Epithelial cell of proximal tubule (primary cell): ENCODE results near the gene DISC1. TPM values are rescaled to one million over a fixed set of nuclear protein-coding genes. Genes with fewer than 3 reads are reported as not detected.
A peak's percentile ranks its signal among the peaks of the same experiment; 100 is the strongest.

ENCODE experiments used
- DNase-seq: peaks from one replicate; pipeline ENCODE4 v3.0.0-alpha.2; 2011; ENCODE audit warnings: low read depth
- H3K4me3 ChIP-seq: 2 replicates; pipeline ENCODE4 v1.5.1; 2011; ENCODE audit warnings: low read depth, mild to moderate bottlenecking, low read length
- total RNA-seq: library from RNA; depleted of rRNA; stranded (reverse); fragments of >200 nt; gene quantifications from 2 replicates; pipeline ENCODE4 v1.2.3, GENCODE V29; 2015
- TF ChIP-seq, protein P1 (sequence below): conservative IDR thresholded peaks from 2 replicates; pipeline ENCODE4 v1.5.1; 2012; ENCODE audit warnings: low read depth, mild to moderate bottlenecking, low read length

Gene DISC1
- total RNA-seq, 1 donor from 2014 or later: 3.1 TPM

- no peak overlapping the region for H3K4me3 ChIP-seq
- DNase-seq: no peak
- TF ChIP-seq, protein P1, sequence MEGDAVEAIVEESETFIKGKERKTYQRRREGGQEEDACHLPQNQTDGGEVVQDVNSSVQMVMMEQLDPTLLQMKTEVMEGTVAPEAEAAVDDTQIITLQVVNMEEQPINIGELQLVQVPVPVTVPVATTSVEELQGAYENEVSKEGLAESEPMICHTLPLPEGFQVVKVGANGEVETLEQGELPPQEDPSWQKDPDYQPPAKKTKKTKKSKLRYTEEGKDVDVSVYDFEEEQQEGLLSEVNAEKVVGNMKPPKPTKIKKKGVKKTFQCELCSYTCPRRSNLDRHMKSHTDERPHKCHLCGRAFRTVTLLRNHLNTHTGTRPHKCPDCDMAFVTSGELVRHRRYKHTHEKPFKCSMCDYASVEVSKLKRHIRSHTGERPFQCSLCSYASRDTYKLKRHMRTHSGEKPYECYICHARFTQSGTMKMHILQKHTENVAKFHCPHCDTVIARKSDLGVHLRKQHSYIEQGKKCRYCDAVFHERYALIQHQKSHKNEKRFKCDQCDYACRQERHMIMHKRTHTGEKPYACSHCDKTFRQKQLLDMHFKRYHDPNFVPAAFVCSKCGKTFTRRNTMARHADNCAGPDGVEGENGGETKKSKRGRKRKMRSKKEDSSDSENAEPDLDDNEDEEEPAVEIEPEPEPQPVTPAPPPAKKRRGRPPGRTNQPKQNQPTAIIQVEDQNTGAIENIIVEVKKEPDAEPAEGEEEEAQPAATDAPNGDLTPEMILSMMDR: no peak
Measured at GRCh38 chr1:231862611-231863010, 236.0 kb downstream of the DISC1 start.

GRCh38 chr1:231865331-231865730 lies 238.7 kb downstream of the DISC1 start:
- TF ChIP-seq, protein P1: no peak

DNA sequence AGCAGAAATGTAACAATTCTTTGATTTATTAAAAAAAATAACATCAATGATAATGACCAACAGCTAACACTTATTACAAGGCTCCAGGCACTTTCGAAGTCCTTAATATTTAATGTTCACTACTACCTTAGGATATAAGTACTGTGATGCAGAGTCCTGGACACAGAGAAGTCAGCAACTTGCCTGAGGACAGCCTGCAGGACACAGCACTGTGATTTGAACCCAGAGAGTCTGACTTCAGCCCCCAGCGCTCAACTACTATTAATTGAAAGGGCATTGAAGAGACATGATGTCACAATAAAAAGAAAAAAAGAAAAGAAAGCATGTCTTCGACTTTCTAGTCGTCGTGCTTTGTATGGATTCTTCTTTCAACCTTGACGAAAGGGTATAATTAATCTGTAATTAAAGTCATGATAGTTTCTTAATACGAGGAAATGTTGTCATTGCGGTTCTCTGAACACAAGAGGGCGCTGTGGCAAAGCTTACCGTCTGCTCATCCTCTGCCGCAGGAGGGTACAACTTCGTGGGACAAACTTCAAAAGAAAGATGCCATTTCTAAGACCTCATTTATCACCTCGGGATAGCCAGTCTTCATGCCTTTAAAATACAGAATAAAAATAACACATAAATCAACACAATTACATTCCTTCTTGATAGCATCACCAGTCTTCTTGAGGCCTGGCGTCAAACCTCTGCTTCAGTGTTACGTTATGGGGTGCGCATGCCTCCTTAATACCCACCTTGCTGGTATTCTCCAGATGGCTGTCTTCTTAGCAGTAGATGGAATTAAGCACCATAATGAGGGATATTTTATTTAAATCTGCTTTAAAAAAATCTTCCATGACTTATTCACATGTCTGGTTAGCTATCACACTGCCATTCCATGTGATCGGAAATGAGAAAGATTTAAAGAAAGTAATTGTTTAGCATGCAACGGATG lies 240.1 kb downstream of the DISC1 start:
- TF ChIP-seq, protein P1: peak; percentile 89
- DNase-seq: no peak
- H3K4me3 ChIP-seq: no peak overlapping the region

More at GRCh38 chr1:231865331-231865730, 238.7 kb downstream of the DISC1 start:
- no peak for DNase-seq
- no peak overlapping the region for H3K4me3 ChIP-seq

DNA sequence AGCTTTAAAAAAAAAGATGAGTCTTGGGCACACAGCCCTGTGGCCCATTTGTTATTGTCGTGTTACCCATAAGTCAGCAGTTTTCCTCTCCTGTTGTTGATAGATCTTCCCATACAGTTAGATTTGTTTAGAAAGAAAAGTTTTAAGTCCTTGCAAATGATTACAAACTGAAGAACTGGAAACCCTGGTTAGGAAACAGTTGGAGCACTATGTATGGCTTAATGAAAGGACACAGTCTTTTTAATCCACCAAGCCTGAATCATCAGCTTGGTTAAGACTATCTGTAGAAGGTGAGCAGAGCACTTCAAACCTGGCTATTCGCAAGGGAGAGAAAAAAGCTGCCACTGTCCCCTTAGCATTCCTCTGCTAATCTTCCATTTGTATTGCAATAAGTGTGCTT lies 241.0 kb downstream of the DISC1 start:
- DNase-seq: no peak
- TF ChIP-seq, protein P1: no peak
- H3K4me3 ChIP-seq: no peak overlapping the region

DNA sequence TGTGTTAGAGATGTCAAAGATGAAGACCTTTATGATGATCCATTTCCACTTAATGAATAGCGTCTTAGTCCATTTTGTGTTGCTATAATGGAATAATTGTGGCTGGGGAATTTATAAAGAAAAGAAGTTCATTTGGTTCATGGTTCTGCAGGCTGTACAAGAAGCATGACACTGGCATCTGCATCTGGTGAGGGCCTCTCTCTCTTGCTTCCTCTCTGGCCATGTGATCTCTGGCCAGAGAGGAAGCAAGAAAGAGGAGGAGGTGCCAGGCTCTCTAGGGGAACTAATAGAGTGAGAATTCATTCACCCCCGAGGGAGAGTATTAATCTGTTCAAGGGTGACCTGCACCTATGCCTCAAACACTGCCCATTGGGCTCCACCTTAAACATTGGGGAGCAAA lies 242.8 kb downstream of the DISC1 start:
- TF ChIP-seq, protein P1: no peak
- no peak for DNase-seq

GRCh38 chr1:231871471-231871870 lies 244.9 kb downstream of the DISC1 start:
- TF ChIP-seq, protein P1: no peak
- DNase-seq: no peak
- no peak overlapping the region for H3K4me3 ChIP-seq

More for the DNA sequence above, 242.8 kb downstream of the DISC1 start:
- H3K4me3 ChIP-seq: no peak overlapping the region
